Panc1 (cell line): Measurements from ENCODE around the gene XXYLT1. TPM values are rescaled to one million over a fixed set of nuclear protein-coding genes. Genes with fewer than 3 reads are reported as not detected.
"Not testable (repeated sequence)": the region's sequence is repeated elsewhere in the genome, so short reads cannot be mapped to it uniquely, and the experiment has no call there.

Experiments used
- ATAC-seq: fragments of 200-7000 bp; cut with Tn5 transposase; 2 replicates; pipeline ENCODE4 v1.9.1; 2020; ENCODE audit warnings: mild to moderate bottlenecking, moderate library complexity
- BruUV-seq: library from RNA; stranded (reverse); fragments of 400-500 nt; replicated peaks from 2 replicates; lab custom pipeline; 2021; lab: Mats Ljungman, UMichigan
- CTCF ChIA-PET: fragments of 300-600 bp; sonication (Branson Sonifier 250); formaldehyde crosslinking; loops from one replicate; lab custom pipeline; 2022; ENCODE audit warnings: antibody characterized with exemption; lab: Charles Lee
- POLR2A ChIA-PET: fragments of 300-600 bp; sonication (Branson Sonifier 250); formaldehyde crosslinking; loops from one replicate; lab custom pipeline; 2022; ENCODE audit warnings: antibody characterized with exemption; lab: Charles Lee
- DNase-seq: peaks from one replicate; pipeline ENCODE4 v3.0.0-alpha.2; 2010; ENCODE audit warnings: low read depth, low spot score
- H3K27ac ChIP-seq: 2 replicates; pipeline ENCODE4 v1.5.1; 2011; ENCODE audit warnings: mild to moderate bottlenecking, low read length, inconsistent platforms
- H3K27me3 ChIP-seq: fragments of 200-500 bp; sonication (Bioruptor generic); 2 replicates; pipeline ENCODE4 v1.6.0; 2014; ENCODE audit warnings: low read length, inconsistent platforms; ENCODE audit not compliant: control insufficient read depth, insufficient read depth
- H3K36me3 ChIP-seq: fragments of 200-500 bp; sonication (Bioruptor generic); 2 replicates; pipeline ENCODE4 v1.5.1; 2014; ENCODE audit warnings: inconsistent platforms, mild to moderate bottlenecking, low read length, moderate library complexity; ENCODE audit not compliant: control insufficient read depth, insufficient read depth
- H3K4me1 ChIP-seq: 2 replicates; pipeline ENCODE4 v1.5.1; 2011; ENCODE audit warnings: inconsistent platforms, mild to moderate bottlenecking, low read length, moderate library complexity; ENCODE audit not compliant: control insufficient read depth, insufficient read depth
- H3K4me3 ChIP-seq, 2 experiments: 2 replicates each; pipeline ENCODE4 v1.5.1; 2011 to 2012; ENCODE audit warnings: low read depth in 2 of 2, low read length in 2 of 2, mild to moderate bottlenecking in 2 of 2, inconsistent platforms in 1 of 2, moderate library complexity in 1 of 2
- H3K9me3 ChIP-seq: fragments of 200-500 bp; sonication (Bioruptor generic); 2 replicates; pipeline ENCODE4 v1.5.1; 2014; ENCODE audit warnings: low read depth, mild to moderate bottlenecking, inconsistent platforms, low read length, moderate library complexity; ENCODE audit not compliant: control insufficient read depth, insufficient read depth
- POLR2AphosphoS5 ChIP-seq: IDR thresholded peaks from 2 replicates; pipeline ENCODE4 v1.6.1; 2012; ENCODE audit warnings: mild to moderate bottlenecking, low read depth, low read length, moderate library complexity
- SIN3A ChIP-seq: IDR thresholded peaks from 2 replicates; pipeline ENCODE4 v1.6.1; 2012; ENCODE audit warnings: low read depth, mild to moderate bottlenecking, low read length, moderate library complexity, borderline replicate concordance; ENCODE audit not compliant: insufficient read depth
- TCF7L2 ChIP-seq: IDR thresholded peaks from 2 replicates; pipeline ENCODE4 v1.6.1; 2011; ENCODE audit warnings: mild to moderate bottlenecking, low read depth, low read length, inconsistent platforms
- in situ Hi-C: cut with HindIII; loops from 2 replicates; pipeline ENCODE4 v1.10.0; 2016; ENCODE audit warnings: low sequenced_read_pairs, low pct_unique_long_range_greater_than_20kb
- intact Hi-C: fragments of 100-400 bp; cut with micrococcal nuclease; formaldehyde crosslinking; loops from one replicate; pipeline ENCODE4 v1.10.0; 2022; ENCODE audit not compliant: unreplicated experiment
- total RNA-seq: library from RNA; stranded (reverse); gene quantifications from one replicate; pipeline ENCODE4 v1.2.1, GENCODE V29; 2021; ENCODE audit not compliant: unreplicated experiment
- TF ChIP-seq, protein P1 (sequence below), 2 experiments: IDR thresholded peaks; 2 replicates each; pipeline ENCODE4 v1.6.1; 2011 to 2012; ENCODE audit warnings: low read depth in 2 of 2, control low read depth in 1 of 2, low read length in 1 of 2, mild to moderate bottlenecking in 1 of 2, moderate library complexity in 1 of 2; ENCODE audit not compliant: insufficient read depth in 1 of 2
- TF ChIP-seq, protein P2 (sequence below): fragments of 450-650 bp; IDR thresholded peaks from 2 replicates; pipeline ENCODE4 v1.5.1; 2017; ENCODE audit warnings: mild to moderate bottlenecking

The XXYLT1 gene
- total RNA-seq, 1 experiment from 2014 or later, result 26.0 TPM

DNA sequence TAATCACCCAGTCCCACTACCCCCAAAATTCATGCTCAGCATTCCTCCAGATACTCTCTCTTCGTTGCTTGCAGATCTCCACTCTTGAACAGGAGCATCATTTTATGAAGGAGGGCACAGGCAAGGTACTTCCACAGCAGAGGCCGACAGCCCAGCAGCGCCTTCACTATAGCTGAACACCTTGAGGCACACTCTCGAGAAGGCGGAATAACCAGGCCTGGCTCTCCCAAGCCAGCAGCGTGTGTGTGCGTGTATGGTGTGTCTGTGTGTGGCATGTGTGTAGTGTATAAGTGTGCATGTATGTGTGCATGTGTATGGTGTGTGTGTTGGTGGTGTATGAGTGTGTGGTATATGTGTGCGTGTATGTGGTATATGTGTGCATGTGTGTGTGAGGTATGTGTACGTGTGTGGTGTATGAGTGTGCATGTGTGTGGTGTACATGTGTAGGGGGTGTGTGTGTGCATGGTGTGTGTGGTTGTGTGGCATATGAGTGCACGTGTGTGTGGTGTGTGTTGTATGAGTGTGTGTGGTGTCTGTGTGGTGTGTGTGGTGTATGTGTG is 161.8 kb downstream of the XXYLT1 start:
- H3K4me1 ChIP-seq, result peaks cover 36% of the 10 kb centered on the region
- no peaks in the 10 kb centered on the region for H3K9me3 ChIP-seq
- no peak overlapping the region for H3K4me3 ChIP-seq
- no TSS peak for BruUV-seq
- intact Hi-C loops (loop anchor here (5.0 kb wide), 2 partner anchors 107 to 427 kb away; no protein-coding TSS in a partner anchor), in situ Hi-C loops (no loop called here)
- no peaks in the 10 kb centered on the region for H3K27me3 ChIP-seq
- TF ChIP-seq, protein P1, sequence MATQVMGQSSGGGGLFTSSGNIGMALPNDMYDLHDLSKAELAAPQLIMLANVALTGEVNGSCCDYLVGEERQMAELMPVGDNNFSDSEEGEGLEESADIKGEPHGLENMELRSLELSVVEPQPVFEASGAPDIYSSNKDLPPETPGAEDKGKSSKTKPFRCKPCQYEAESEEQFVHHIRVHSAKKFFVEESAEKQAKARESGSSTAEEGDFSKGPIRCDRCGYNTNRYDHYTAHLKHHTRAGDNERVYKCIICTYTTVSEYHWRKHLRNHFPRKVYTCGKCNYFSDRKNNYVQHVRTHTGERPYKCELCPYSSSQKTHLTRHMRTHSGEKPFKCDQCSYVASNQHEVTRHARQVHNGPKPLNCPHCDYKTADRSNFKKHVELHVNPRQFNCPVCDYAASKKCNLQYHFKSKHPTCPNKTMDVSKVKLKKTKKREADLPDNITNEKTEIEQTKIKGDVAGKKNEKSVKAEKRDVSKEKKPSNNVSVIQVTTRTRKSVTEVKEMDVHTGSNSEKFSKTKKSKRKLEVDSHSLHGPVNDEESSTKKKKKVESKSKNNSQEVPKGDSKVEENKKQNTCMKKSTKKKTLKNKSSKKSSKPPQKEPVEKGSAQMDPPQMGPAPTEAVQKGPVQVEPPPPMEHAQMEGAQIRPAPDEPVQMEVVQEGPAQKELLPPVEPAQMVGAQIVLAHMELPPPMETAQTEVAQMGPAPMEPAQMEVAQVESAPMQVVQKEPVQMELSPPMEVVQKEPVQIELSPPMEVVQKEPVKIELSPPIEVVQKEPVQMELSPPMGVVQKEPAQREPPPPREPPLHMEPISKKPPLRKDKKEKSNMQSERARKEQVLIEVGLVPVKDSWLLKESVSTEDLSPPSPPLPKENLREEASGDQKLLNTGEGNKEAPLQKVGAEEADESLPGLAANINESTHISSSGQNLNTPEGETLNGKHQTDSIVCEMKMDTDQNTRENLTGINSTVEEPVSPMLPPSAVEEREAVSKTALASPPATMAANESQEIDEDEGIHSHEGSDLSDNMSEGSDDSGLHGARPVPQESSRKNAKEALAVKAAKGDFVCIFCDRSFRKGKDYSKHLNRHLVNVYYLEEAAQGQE (IDR thresholded peaks at IDR 0.05; ENCODE audit: insufficient read depth in 1 of 2, low read depth in 2 of 2, low read length in 1 of 2), result no peak
- H3K27ac ChIP-seq, result no peak overlapping the region
- ChIA-PET POLR2A (no interaction called here), CTCF (no interaction called here)
- no peak for DNase-seq
- no peaks in the 10 kb centered on the region for H3K36me3 ChIP-seq
- no peak for ATAC-seq

DNA sequence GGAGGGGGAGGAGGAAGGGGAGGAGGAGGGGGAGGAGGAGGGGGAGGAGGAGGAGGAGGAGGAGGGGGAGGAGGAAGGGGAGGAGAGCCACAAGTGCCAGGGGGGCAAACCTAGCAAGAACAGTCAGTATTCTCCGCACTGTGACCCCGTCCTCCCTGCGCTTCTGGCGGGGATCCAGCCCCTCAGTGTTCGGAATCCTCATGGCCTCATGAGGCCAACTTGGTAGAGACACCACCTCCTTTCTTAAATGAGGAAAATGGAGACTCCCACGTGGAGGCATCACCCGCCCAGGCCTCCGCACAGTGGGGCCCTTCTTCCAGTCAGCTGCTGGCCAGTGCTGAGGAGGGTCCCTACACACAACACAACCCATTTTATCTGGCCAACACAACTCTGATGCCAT is 163.4 kb downstream of the XXYLT1 start:
- in situ Hi-C loops, result no loop called here
- CTCF ChIA-PET, result interaction anchor here (1.1 kb wide), 1 partner anchor 13 kb away, joined by 5 read pairs; no protein-coding TSS in a partner anchor
- intact Hi-C loops, result loop anchor here (5.0 kb wide), 2 partner anchors 105 to 425 kb away; no protein-coding TSS in a partner anchor

DNA sequence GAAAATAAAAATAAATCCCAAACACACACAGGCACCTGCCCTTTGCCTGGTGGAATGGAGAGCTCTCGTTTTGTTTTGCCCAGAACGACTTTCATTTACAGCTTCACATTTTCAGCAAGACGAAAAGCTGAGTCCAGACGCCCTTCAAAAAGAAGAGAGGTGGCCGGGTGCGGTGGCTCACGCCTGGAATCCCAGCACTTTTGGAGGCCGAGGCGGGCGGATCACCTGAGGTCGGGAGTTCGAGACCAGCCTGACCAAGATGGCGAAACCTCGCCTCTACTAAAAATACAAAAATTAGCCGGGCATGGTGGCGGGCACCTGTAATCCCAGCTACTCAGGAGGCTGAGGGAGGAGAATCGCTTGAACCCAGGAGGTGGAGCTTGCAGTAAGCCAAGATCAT is 163.9 kb downstream of the XXYLT1 start:
- H3K9me3 ChIP-seq, DNase-seq, H3K27me3 ChIP-seq, H3K36me3 ChIP-seq, H3K4me3 ChIP-seq, POLR2A ChIA-PET, in situ Hi-C loops, BruUV-seq, ATAC-seq: not testable (repeated sequence)
- intact Hi-C loops, result loop anchor here (5.0 kb wide), 2 partner anchors 105 to 425 kb away; no protein-coding TSS in a partner anchor
- CTCF ChIA-PET, result interaction anchor here (0.6 to 1.1 kb wide), 5 partner anchors 12 to 867 kb away, joined by 3 to 6 read pairs (median 4); no protein-coding TSS in a partner anchor
- H3K4me1 ChIP-seq, result peaks cover 50% of the 10 kb centered on the region
- peak overlapping the region; percentile 100 for H3K27ac ChIP-seq

More for the DNA sequence above, 163.4 kb downstream of the XXYLT1 start:
- TF ChIP-seq, protein P1 (IDR thresholded peaks at IDR 0.05; ENCODE audit: insufficient read depth in 1 of 2, low read depth in 2 of 2, low read length in 1 of 2), result no peak
- TF ChIP-seq, protein P2, sequence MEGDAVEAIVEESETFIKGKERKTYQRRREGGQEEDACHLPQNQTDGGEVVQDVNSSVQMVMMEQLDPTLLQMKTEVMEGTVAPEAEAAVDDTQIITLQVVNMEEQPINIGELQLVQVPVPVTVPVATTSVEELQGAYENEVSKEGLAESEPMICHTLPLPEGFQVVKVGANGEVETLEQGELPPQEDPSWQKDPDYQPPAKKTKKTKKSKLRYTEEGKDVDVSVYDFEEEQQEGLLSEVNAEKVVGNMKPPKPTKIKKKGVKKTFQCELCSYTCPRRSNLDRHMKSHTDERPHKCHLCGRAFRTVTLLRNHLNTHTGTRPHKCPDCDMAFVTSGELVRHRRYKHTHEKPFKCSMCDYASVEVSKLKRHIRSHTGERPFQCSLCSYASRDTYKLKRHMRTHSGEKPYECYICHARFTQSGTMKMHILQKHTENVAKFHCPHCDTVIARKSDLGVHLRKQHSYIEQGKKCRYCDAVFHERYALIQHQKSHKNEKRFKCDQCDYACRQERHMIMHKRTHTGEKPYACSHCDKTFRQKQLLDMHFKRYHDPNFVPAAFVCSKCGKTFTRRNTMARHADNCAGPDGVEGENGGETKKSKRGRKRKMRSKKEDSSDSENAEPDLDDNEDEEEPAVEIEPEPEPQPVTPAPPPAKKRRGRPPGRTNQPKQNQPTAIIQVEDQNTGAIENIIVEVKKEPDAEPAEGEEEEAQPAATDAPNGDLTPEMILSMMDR, result no peak
- no peak for TF ChIP-seq TCF7L2
- TF ChIP-seq POLR2AphosphoS5, result no peak
- no peak for TF ChIP-seq SIN3A
- DNase-seq (no peak), ATAC-seq (no peak)
- POLR2A ChIA-PET, result no interaction called here
- Histone ChIP-seq H3K36me3 (no peaks in the 10 kb centered on the region), H3K27ac (peak overlapping the region; percentile 5; the same call in 1 of the 2 replicates), H3K9me3 (no peaks in the 10 kb centered on the region), H3K4me3 (no peak overlapping the region), H3K4me1 (peaks cover 45% of the 10 kb centered on the region), H3K27me3 (no peaks in the 10 kb centered on the region)
- BruUV-seq, result no TSS peak
